Kidney glomerular epithelial cell (primary cell): ENCODE data around the gene GNG5.
"Not testable (repeated sequence)": the region's sequence is repeated elsewhere in the genome, so short reads cannot be mapped to it uniquely, and the experiment has no call there.

ENCODE experiments used
- DNase-seq: peaks from one replicate; lab custom pipeline; 2025; lab: John Stamatoyannopoulos, UW

Gene GNG5

DNA sequence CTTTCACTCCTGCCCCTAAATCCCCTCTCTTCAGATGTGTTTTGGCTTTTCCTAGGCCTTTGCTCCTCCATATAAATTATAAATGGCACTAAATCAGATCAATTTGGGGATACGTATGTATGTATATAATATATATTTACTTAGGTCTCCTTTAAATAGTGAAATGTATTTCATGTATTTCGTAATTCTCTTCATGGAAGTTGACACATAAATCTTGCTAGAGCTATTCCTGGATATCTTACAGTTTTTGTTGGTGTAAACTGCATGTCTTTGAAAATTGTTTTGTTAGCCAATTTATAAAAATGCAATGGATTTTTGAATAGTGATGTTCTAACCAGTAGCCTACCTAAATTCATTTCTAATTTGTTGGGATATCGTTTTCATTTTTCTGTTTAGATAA lies 18.3 kb downstream of the GNG5 start:
- DNase-seq = no peak

DNA sequence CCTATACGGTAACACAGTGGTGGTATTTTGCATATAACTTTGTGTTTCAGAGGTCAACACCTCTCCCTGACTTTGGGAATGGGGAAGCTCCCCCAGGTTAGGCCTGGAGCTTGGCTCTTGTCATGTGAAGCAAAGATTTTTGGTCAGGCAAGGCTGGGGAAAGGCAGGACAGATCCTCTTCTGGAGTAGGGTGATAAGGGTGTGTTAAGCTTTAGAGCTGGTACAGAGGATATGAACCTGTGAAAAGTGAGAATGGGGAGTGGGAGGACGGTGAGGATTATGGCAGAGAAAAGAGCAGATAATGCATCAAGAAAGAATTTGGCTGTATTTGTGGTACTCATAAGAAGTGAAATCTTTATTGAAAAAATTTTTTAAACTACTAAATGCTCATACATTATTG lies 25.1 kb downstream of the GNG5 start:
- no peak for DNase-seq

DNA sequence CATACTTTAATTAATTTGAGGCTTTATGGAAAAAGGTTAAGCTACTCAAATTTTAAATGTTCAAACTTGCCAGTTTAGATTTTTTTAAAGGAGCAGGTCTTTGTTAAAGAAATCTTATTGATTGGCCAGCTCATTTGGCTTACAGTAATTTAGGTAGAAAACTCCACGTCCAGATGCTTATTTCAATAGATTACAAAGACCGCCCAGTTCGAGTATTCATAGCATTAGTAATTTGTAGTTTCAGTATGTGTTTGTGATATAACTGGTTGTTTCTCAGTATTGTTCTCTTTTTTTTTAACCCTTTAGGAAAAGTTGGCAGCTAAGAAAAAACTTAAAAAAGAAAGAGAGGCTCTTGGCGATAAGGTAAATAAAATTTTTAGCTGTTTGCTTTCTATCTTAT lies 25.7 kb downstream of the GNG5 start:
- no peak for DNase-seq

DNA sequence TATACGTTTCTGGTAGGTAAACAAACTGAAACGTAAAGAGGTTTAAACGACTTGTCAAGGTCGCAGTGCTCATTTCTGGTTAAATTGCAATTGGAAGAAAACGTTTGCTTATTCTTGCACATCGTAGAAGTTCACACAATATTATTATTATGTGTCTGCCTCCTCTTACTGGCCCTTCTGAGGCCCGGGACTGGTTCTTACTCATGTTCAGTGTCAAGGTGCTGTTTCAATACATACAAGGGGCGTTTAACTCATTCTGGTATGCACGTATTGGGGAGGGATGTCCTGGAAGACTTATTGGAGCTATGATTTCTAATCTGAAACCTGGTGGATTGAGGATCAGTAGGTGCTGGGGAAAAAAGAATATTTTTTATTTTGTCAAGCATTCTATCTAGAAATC lies 26.4 kb downstream of the GNG5 start:
- DNase-seq = peak; percentile 24

DNA sequence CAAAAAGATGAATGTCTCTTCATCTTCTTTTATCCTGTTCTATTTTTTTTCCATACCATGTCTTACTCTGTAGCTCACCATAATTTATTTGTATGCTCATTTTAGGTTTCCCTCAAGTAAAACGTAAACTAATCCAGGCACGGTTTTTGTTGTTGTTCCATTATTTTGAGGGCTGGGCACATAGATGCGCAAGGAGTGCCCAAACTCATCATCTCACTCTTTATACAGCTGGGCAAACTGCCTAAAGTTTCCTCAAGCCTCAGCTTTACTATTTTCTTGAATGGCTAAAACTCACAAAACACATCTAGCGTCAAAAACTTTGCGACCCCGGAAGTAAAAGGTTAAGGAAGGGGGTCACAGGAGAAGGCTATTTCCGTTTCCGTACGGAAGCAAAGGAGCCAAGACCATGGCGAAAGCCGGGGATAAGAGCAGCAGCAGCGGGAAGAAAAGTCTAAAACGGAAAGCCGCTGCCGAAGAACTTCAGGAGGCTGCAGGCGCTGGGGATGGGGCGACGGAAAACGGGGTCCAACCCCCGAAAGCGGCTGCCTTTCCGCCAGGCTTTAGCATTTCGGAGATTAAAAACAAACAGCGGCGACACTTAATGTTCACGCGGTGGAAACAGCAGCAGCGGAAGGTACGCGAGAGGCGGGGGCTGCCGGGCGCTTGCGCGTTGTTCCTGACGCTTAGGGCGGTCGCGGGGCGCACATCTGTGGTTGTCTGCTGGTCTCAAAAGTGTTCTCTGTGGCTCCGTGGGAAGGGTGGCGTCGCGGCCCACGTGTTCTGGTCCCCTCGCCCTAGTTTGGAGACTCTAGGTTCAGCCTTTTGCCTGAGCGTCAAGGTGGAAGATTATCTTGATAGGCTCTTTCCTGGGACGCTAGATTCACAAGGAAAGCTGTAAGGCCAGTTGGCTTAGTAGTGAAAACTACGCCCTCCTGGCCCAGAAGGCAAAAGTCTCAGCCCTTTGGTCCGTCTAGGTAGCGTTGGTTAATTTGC lies 27.2 kb downstream of the GNG5 start, which contains the start of gene RPF1:
TSS of gene RPF1 (plus strand) at position 391 of the 993 bp plus-strand sequence. CDS start at position 407, 16 bp downstream.
- peak; percentile 83 for DNase-seq

DNA sequence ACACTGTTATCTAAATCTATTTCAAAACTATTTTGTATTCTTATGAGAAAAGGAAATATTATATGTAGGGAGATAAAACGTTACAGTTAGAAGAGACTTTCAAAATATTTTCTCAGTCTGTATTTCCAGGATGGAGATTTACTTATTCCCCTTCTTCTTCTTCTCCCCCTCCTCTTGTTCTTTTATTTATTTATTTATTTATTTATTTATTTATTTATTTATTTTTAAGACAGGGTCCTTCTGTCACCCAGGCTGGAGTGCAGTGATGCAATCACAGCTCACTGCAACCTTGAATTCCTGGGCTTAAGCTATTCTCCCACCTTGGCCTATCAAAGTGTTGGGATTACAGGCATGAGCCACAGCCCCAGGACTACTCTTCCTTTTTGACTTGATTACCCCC lies 30.2 kb downstream of the GNG5 start:
- DNase-seq = no peak

DNA sequence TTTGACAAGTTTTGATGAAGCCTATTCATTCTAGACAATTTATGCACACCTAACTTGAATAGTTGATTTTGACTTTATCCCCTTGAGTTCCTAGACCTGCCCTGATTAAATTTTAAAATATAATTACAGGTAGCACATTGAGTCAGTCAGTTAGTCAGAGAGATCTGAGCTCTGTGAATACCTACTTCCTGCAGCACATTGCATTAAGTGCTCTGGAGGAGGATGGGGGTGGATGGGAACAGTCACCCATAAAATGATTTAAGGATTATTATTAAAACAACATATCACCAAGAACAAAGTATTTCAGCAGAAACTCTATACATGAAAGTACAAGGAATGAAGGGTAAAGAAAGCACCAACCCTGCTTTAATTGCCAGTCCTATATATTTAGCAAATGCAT lies 39.1 kb downstream of the GNG5 start:
- DNase-seq = no peak

DNA sequence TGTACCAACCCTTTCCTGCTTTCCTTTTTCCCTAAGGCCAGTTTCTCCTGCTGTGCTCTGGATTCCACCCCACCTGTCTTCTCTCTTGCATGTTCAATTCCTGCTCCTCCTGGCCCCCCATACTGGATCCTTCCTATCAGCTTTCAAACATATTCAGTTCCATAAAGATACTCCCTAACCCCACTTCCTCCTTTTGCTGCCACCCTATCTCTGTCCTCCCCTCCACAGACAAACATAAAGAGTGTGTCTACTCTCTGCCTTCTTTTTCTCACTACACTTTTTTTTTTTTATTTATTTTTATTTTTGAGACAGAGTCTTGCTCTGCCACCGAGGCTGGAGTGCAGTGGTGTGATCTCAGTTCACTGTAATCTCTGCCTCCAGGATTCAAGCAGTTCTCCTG lies 44.3 kb downstream of the GNG5 start:
- DNase-seq = no peak

DNA sequence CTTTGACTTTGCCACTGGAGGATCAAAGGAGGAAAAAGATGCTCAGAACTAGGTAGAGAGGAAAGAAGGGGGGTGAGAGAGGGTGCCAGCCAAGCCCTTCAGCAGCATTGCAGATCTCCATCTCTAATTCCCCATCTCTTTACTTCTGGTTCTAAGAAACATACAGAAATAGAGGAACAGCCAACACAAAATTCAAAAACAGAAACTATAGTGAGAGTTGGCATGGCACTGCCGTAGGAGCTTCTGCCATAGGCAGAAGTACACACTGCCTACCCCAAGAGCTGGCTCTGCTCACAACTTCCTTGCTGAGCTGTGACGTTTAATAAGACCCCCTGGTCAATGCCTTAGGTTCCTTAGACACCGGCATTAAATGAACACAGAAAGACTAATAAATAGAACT lies 53.9 kb downstream of the GNG5 start:
- no peak for DNase-seq

DNA sequence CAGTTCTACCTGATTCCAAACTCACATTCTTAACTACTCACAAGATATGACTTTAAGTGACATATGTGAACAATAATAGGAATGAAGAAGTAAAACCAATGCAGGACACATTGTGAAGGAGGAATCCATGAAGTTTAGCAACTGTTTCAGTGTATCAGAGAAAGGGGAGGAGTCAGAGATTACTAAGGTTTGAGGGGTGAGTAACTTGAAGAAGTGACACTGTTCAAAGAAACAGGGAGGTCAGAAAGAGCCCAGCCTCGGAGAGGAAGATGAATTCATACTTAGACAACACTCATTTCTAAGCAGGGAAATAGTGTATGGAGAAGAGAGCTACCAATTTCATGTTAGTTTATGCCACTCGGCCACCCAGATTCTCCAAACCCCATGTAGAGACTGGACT lies 55.5 kb downstream of the GNG5 start:
- DNase-seq = no peak

DNA sequence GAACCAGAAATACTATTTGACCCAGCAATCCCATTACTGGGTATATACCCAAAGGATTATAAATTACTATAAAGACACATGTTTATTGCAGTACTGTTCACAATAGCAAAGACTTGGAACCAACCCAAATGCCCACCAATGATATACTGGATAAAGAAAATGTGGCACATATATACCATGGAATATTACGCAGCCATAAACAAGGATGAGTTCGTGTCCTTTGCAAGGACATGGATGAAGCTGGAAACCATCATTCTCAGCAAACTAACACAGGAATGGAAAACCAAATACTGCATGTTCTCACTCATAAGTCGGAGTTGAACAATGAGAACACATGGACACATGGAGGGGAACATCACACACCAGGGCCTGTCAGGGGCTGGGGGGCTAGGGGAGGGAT lies 57.7 kb downstream of the GNG5 start:
- DNase-seq = not testable (repeated sequence)
